GM10266 (cell line): Measurements from ENCODE around the gene CHAC1.

Experiments used
- DNase-seq: peaks from one replicate; pipeline ENCODE4 v3.0.0; 2012; ENCODE audit errors: extremely low spot score
- CTCF ChIP-seq: IDR thresholded peaks from 2 replicates; pipeline ENCODE4 v1.5.1; 2012; ENCODE audit warnings: mild to moderate bottlenecking, low read depth; ENCODE audit not compliant: control insufficient read depth, insufficient read depth; ENCODE audit errors: missing control alignments

CHAC1 gene

GRCh38 chr15:40968290-40969085 lies 15.2 kb downstream of the CHAC1 start:
- DNase-seq = no peak
- no peak for TF ChIP-seq CTCF

- no peak for DNase-seq
- no peak for TF ChIP-seq CTCF
These were observed 16.1 kb downstream of the CHAC1 start for GRCh38 chr15:40969363-40969762.

GRCh38 chr15:40974879-40975278 lies 21.6 kb downstream of the CHAC1 start:
- no peak for TF ChIP-seq CTCF
- DNase-seq = no peak

- no peak for TF ChIP-seq CTCF
- no peak for DNase-seq
These were observed 23.5 kb downstream of the CHAC1 start for GRCh38 chr15:40976819-40977218.

- no peak for DNase-seq
These were observed 24.9 kb downstream of the CHAC1 start for GRCh38 chr15:40978141-40978540.

GRCh38 chr15:40978562-40978961 lies 25.3 kb downstream of the CHAC1 start:
- no peak for DNase-seq
- TF ChIP-seq CTCF = no peak

More at GRCh38 chr15:40978141-40978540, 24.9 kb downstream of the CHAC1 start:
- TF ChIP-seq CTCF = no peak

GRCh38 chr15:40981186-40981585 lies 27.9 kb downstream of the CHAC1 start:
- DNase-seq = no peak
- no peak for TF ChIP-seq CTCF
